Stimulated activated CD8-positive, alpha-beta memory T cell treated with anti-CD3 and anti-CD28 coated beads, Interleukin-12 subunit alpha, Interleukin-12 subunit beta, amount 100 ng/mL, for 1 hour (primary cell): ENCODE data around the gene USP37.
A peak's percentile ranks its signal among the peaks of the same experiment; 100 is the strongest.

ENCODE experiments used
- DNase-seq: peaks from one replicate; pipeline ENCODE4 v3.0.0-alpha.2; 2020; ENCODE audit warnings: low read depth

The USP37 gene

GRCh38 chr2:218430721-218431120, 137.4 kb downstream of the USP37 start:
- no peak for DNase-seq

- DNase-seq: no peak
Observed at GRCh38 chr2:218429911-218430692, 138.0 kb downstream of the USP37 start.

GRCh38 chr2:218428846-218429558, 139.1 kb downstream of the USP37 start:
- DNase-seq: no peak

GRCh38 chr2:218427741-218428140, 140.4 kb downstream of the USP37 start:
- DNase-seq: no peak

GRCh38 chr2:218425531-218425930, 142.6 kb downstream of the USP37 start:
- no peak for DNase-seq

- no peak for DNase-seq
Observed at GRCh38 chr2:218423584-218423983, 144.6 kb downstream of the USP37 start.

- DNase-seq: no peak
Observed at GRCh38 chr2:218422403-218423086, 145.6 kb downstream of the USP37 start.

- no peak for DNase-seq
Observed at GRCh38 chr2:218421027-218421426, 147.1 kb downstream of the USP37 start.

GRCh38 chr2:218419630-218420216, 148.4 kb downstream of the USP37 start:
- no peak for DNase-seq

GRCh38 chr2:218418717-218419458, 149.3 kb downstream of the USP37 start, which contains the start of gene VIL1:
Gene VIL1, plus strand, starts transcription at chr2:218419123. Its CDS starts 4,656 bp downstream, at chr2:218423779.
- no peak for DNase-seq

- DNase-seq: no peak
Observed at GRCh38 chr2:218418321-218418716, 149.8 kb downstream of the USP37 start.

- no peak for DNase-seq
Observed at GRCh38 chr2:218407717-218408116, 160.4 kb downstream of the USP37 start.

- DNase-seq: no peak
Observed at GRCh38 chr2:218406949-218407618, 161.1 kb downstream of the USP37 start.

- peak; percentile 88 for DNase-seq
Observed at GRCh38 chr2:218406209-218406948, 161.8 kb downstream of the USP37 start.

- DNase-seq: no peak
Observed at GRCh38 chr2:218405746-218406208, 162.4 kb downstream of the USP37 start.

GRCh38 chr2:218405086-218405745, 162.9 kb downstream of the USP37 start:
- DNase-seq: no peak

GRCh38 chr2:218404351-218405085, 163.6 kb downstream of the USP37 start:
- DNase-seq: no peak

- no peak for DNase-seq
Observed at GRCh38 chr2:218403810-218404209, 164.3 kb downstream of the USP37 start.

GRCh38 chr2:218402911-218403411, 165.2 kb downstream of the USP37 start:
- DNase-seq: no peak
